ENCODE measurements around the gene B3GNT9. TPM values are rescaled to one million over a fixed set of nuclear protein-coding genes. Genes with fewer than 3 reads are reported as not detected.

The B3GNT9 gene
- total and polyA plus RNA-seq, 11 donors: 6.4 to 17.5 (median 11.9) TPM

DNA sequence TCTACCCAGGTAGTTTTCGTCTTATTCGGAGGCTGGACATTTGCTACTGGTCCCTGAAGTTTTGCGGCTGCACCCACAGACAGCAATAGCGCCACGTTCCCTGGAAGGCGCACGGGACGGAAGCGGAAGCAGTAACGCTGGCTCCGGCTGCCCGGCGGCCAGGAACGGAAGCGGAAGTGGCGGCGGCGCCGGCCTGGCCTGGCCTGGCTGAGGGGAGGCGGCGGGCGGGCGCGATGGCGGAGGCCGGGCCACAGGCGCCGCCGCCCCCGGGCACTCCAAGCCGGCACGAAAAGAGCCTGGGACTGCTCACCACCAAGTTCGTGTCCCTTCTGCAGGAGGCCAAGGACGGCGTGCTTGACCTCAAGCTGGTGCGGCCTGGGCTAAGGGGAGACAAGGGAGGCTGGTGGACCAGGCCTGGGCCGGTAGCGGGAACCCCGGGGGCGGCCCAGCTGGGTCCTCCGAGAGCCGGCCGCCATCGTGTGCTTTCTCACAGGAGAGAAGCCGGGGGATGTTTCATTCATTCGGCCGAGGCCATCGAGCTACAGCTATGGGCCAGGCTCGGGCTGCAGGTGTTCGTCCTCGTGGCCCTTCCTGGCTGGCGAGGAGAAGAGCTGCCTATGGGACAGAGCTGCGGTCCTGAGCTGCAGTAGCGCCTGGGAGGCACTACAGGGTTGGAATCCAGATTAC lies 41.3 kb upstream of the B3GNT9 start, which contains the start of gene E2F4:
E2F4 (plus strand) TSS at position 161 of the 687 bp plus-strand sequence; CDS start at position 234, 73 bp downstream.
- peak in 1 of 2 donors; percentile 88 for TF ChIP-seq POLR2A (IDR thresholded peaks at IDR 0.05)
- TF ChIP-seq, protein P1, sequence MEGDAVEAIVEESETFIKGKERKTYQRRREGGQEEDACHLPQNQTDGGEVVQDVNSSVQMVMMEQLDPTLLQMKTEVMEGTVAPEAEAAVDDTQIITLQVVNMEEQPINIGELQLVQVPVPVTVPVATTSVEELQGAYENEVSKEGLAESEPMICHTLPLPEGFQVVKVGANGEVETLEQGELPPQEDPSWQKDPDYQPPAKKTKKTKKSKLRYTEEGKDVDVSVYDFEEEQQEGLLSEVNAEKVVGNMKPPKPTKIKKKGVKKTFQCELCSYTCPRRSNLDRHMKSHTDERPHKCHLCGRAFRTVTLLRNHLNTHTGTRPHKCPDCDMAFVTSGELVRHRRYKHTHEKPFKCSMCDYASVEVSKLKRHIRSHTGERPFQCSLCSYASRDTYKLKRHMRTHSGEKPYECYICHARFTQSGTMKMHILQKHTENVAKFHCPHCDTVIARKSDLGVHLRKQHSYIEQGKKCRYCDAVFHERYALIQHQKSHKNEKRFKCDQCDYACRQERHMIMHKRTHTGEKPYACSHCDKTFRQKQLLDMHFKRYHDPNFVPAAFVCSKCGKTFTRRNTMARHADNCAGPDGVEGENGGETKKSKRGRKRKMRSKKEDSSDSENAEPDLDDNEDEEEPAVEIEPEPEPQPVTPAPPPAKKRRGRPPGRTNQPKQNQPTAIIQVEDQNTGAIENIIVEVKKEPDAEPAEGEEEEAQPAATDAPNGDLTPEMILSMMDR (IDR thresholded peaks at IDR 0.05): peak in 1 of 12 donors; percentile 6
- intact Hi-C loops (cut with DNase I): loop anchor here in 5 of 10 donors (5.0 kb wide), 2 partner anchors 35 to 55 kb away; partner anchors contain the start of genes TMEM208 (in 4 of the 5), FHOD1 (in 1 of the 5) and SLC9A5 (in 1 of the 5)
- Histone ChIP-seq H3K36me3 (peaks cover 0 to 42% (median 34%) of the 10 kb centered on the region in 9 donors), H3K27ac (peak within 1 kb of the TSS; percentile 65 to 93 (median 88)), H3K4me3 (peak within 1 kb of the TSS; percentile 74 to 100 (median 94)), H3K4me1 (peaks cover 2 to 40% (median 29%) of the 10 kb centered on the region in 12 donors), H3K27me3 (no peaks in the 10 kb centered on the region), H3K9me3 (no peaks in the 10 kb centered on the region)
- WGBS, 4 donors: 0 to 1% (median 0%) methylated on average over 22 to 54 of the region's 54 CpGs
- DNase-seq (peak; percentile 93 to 95 (median 93)), ATAC-seq (peak; percentile 88 to 96 (median 92))

DNA sequence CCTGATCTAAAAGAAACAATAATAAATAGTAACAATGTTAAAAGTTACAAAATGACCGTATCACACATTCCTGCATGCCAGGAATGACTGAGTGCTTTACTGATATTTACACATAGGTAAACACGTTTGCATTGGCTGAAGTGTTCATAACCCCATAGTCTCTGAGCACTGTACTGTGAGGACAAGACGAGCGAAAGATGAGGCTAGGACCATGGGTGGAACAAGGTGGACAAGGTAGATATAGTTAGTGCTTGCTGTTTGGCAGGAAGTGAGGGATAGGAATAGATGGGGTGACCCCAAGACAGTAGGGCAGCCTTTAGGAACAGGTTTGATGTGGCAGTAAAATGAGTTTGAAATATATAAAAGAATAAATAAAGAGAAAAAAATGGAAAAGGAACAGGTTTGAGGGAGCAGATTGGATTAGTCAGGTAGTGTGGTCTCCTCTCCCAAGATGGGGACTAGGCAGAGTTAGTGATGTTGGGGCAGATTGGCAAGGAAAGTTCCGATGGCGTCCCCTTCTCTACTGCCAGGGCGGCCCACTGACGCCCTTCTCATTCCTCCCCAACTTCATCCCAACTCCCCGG lies 40.7 kb upstream of the B3GNT9 start:
- peaks cover 2 to 40% (median 29%) of the 10 kb centered on the region in 12 donors for H3K4me1 ChIP-seq
- DNase-seq (no peak), ATAC-seq (no peak)
- peaks cover 0 to 35% (median 27%) of the 10 kb centered on the region in 9 donors for H3K36me3 ChIP-seq
- no peak for TF ChIP-seq POLR2A (IDR thresholded peaks at IDR 0.05)
- TF ChIP-seq, protein P1 (IDR thresholded peaks at IDR 0.05): no peak
- no peaks in the 10 kb centered on the region for H3K27me3 ChIP-seq
- intact Hi-C loops (cut with DNase I): loop anchor here in 5 of 10 donors (5.0 kb wide), 2 partner anchors 36 to 56 kb away; partner anchors contain the start of genes TMEM208 (in 4 of the 5), FHOD1 (in 1 of the 5) and SLC9A5 (in 1 of the 5)
- no peaks in the 10 kb centered on the region for H3K9me3 ChIP-seq
- H3K27ac ChIP-seq: peak overlapping the region in 6 of 12 donors; percentile 80 to 93 (median 85)
- WGBS, 4 donors: 25 to 28% (median 27%) methylated on average over 9 of the region's 9 CpGs
- H3K4me3 ChIP-seq: peak overlapping the region; percentile 74 to 100 (median 94)

DNA sequence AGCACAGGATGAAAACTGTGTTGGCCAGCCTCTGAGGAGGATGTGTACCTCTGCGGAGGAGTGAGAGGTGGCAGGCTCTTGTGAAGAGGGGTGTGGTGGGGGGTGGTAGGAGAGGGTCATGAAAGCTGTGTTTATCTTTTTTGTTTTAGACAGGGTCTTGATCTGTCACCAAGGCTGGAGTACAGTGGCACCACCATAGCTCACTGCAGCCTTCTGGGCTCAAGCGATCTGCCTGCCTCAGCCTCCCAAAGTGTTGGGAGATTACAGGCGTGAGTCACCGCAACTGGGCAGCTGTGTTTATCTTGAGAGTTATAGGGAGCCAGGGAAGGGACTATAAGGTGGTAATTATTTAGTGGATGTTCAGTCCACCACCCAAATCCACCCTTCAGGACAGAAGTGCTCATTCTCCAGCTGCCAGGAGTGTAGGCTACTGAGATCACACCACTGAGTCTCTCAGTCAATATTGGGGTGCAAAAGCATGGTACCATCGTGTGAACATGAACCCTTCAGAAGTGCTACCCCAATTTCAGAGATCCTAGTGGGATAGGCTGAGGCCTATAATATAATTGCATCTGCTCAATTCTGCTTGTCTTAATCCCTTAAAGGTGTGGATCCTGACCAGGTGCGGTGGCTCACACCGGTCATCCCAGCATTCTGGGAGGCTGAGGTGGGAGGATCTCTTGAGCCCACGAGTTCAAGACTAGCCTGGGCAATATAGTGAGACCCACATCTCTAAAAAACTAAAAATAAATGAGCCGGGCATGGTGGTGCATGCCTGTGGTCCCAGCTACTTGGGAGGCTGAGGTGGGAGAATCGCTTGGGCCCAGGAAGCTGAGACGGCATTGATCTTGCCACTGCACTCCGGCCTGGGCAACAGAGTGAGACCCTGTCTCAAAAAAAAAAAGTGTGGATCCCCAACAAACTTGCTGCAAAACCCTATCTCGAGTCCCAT lies 39.9 kb upstream of the B3GNT9 start:
- Histone ChIP-seq H3K27me3 (no peaks in the 10 kb centered on the region), H3K4me3 (peak overlapping the region in 8 of 12 donors; percentile 28 to 44 (median 38)), H3K27ac (peak overlapping the region in 10 of 12 donors; percentile 4 to 80 (median 49)), H3K9me3 (no peaks in the 10 kb centered on the region), H3K36me3 (peaks cover 0 to 28% (median 20%) of the 10 kb centered on the region in 9 donors), H3K4me1 (peaks cover 2 to 41% (median 32%) of the 10 kb centered on the region in 12 donors)
- intact Hi-C loops (cut with DNase I): loop anchor here in 5 of 10 donors (5.0 kb wide), 2 partner anchors 37 to 57 kb away; partner anchors contain the start of genes TMEM208 (in 4 of the 5), FHOD1 (in 1 of the 5) and SLC9A5 (in 1 of the 5)
- WGBS, 4 donors: 67 to 76% (median 70%) methylated on average over 13 of the region's 13 CpGs
- ATAC-seq (no peak), DNase-seq (no peak)
- no peak for TF ChIP-seq POLR2A (IDR thresholded peaks at IDR 0.05)
- TF ChIP-seq, protein P1 (IDR thresholded peaks at IDR 0.05): no peak

All from heart left ventricle (tissue), 16 donors.